Measurements from ENCODE around the gene TSPAN8.

Gene TSPAN8

DNA sequence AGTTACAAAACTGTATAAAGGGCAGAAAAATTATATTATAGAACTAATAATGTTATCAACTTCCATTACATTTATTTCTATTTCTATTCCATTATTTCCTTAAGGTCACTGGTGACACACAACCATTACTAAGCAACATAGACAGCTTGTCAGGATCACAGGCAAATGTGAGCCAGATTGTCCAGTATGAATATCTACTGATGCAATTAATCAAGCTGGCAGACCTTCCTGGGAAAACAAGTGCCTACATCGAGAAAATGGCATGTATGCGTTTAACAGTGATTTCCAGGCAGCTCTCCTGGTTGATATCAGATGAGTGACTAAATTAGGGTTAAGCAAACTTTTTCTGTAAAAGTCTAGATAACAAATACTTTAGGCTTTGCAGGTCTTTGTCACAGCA, 36.9 kb upstream of the TSPAN8 start:
- H3K4me2 ChIP-seq (ENCODE audit: low read length) = no peak overlapping the region
- H3K4me3 ChIP-seq (ENCODE audit: low read length) = no peak overlapping the region

DNA sequence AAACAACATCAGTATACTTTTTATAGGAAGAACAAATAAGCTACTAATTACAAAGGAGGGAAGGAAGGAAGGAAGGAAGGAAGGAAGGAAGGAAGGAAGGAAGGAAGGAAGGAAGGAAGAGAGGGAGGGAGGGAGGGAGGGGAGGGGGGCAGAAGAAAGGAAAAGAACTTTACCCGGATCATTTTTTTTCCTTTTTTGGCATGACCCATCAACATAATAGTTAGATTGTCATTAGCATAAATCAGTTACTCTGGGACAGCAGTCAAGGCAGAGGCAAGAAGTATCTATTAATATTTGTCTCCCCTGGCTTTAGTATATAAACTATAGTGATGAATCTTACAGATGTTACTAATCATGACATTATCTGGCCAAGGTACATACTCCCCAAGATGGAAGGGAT, 35.2 kb upstream of the TSPAN8 start:
- Histone ChIP-seq H3K79me1 (ENCODE audit: low read length) (no peaks in the 10 kb centered on the region), H3K27ac (ENCODE audit: low read depth, low read length) (no peak overlapping the region), H3K4me3 (ENCODE audit: low read length) (no peak overlapping the region), H3K27me3 (ENCODE audit: insufficient read depth, low read length, poor library complexity) (no peaks in the 10 kb centered on the region), H3K4me2 (ENCODE audit: low read length) (no peak overlapping the region), H3K23ac (ENCODE audit: low read length) (no peak overlapping the region), H2BK15ac (replicated peaks; ENCODE audit: low read depth) (no peak overlapping the region), H4K8ac (ENCODE audit: low read depth, low read length) (no peak overlapping the region), H3K9ac (ENCODE audit: low read length) (no peak overlapping the region), H3K18ac (ENCODE audit: low read length) (no peak overlapping the region), H3K36me3 (ENCODE audit: control insufficient read depth, insufficient read depth, low read length) (no peaks in the 10 kb centered on the region), H4K5ac (ENCODE audit: low read length) (no peak overlapping the region), H2BK5ac (ENCODE audit: low read length) (no peak overlapping the region), H3K4me1 (ENCODE audit: control insufficient read depth, low read depth, low read length) (peaks cover 1% of the 10 kb centered on the region), H3K79me2 (ENCODE audit: control insufficient read depth, insufficient read depth, low read length) (no peaks in the 10 kb centered on the region), H2AK5ac (ENCODE audit: low read length) (no peak overlapping the region), H3K56ac (ENCODE audit: low read length) (no peak overlapping the region), H2BK120ac (ENCODE audit: low read depth, low read length) (no peak overlapping the region), H3K4ac (ENCODE audit: low read depth, low read length) (no peak overlapping the region)
- no peak for DNase-seq
- WGBS (ENCODE audit: extremely low coverage, insufficient coverage, low lambda C conversion rate) = no CpG with 5 or more reads among the region's 1 CpG

More for the DNA sequence above, 36.9 kb upstream of the TSPAN8 start:
- no peak overlapping the region for H3K4ac ChIP-seq (ENCODE audit: low read depth, low read length)
- H3K18ac ChIP-seq (ENCODE audit: low read length) = no peak overlapping the region
- no peak overlapping the region for H3K56ac ChIP-seq (ENCODE audit: low read length)
- no peak overlapping the region for H3K27ac ChIP-seq (ENCODE audit: low read depth, low read length)
- no peaks in the 10 kb centered on the region for H3K79me1 ChIP-seq (ENCODE audit: low read length)
- no peak overlapping the region for H4K8ac ChIP-seq (ENCODE audit: low read depth, low read length)
- DNase-seq = no peak
- no peak overlapping the region for H3K23ac ChIP-seq (ENCODE audit: low read length)
- H2BK5ac ChIP-seq (ENCODE audit: low read length) = no peak overlapping the region
- H3K4me1 ChIP-seq (ENCODE audit: control insufficient read depth, low read depth, low read length) = peaks cover 1% of the 10 kb centered on the region
- no peaks in the 10 kb centered on the region for H3K27me3 ChIP-seq (ENCODE audit: insufficient read depth, low read length, poor library complexity)
- H2AK5ac ChIP-seq (ENCODE audit: low read length) = no peak overlapping the region
- no peak overlapping the region for H4K5ac ChIP-seq (ENCODE audit: low read length)
- no peaks in the 10 kb centered on the region for H3K79me2 ChIP-seq (ENCODE audit: control insufficient read depth, insufficient read depth, low read length)
- no peak overlapping the region for H3K9ac ChIP-seq (ENCODE audit: low read length)
- H3K36me3 ChIP-seq (ENCODE audit: control insufficient read depth, insufficient read depth, low read length) = no peaks in the 10 kb centered on the region
- H2BK120ac ChIP-seq (ENCODE audit: low read depth, low read length) = no peak overlapping the region
- no CpG with 5 or more reads among the region's 2 CpGs for WGBS (ENCODE audit: extremely low coverage, insufficient coverage, low lambda C conversion rate)
- H2BK15ac ChIP-seq (replicated peaks; ENCODE audit: low read depth) = no peak overlapping the region

DNA sequence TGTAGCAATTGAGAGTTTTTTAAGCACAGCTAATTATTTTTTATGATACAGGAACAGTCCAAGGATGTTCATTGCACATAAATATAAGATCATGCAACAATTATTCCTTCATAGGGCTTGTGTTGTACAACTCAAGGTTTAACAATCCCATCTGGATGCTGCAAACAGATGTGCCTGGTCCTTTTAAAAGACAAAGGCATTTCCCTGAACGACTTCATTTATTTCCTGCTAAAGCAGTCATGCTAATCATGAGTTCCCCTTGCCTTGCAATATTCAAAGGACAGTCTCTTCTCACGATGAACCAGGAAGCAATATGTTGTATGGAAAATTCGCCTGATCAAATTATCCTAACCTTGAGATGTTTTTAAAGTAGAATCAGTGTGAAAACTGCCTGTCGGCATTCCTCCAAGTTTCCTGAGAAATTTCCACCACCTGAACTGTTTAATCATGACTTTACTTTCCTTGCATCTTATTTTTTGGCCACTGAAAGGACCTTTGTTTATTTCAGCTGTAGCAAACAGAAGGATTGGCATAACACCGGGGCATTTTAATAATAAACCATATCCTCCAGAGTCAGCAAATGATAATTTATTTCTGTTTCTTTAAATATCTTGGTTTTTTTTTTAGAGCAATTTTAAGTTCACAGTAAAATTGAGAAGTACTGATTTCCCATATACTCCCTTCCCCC, 33.9 kb upstream of the TSPAN8 start:
- no peak overlapping the region for H3K18ac ChIP-seq (ENCODE audit: low read length)
- H3K4ac ChIP-seq (ENCODE audit: low read depth, low read length) = no peak overlapping the region
- no peak overlapping the region for H3K4me2 ChIP-seq (ENCODE audit: low read length)
- H2BK15ac ChIP-seq (replicated peaks; ENCODE audit: low read depth) = no peak overlapping the region
- H3K9ac ChIP-seq (ENCODE audit: low read length) = no peak overlapping the region
- peaks cover 1% of the 10 kb centered on the region for H3K4me1 ChIP-seq (ENCODE audit: control insufficient read depth, low read depth, low read length)
- no peak overlapping the region for H3K4me3 ChIP-seq (ENCODE audit: low read length)
- H3K36me3 ChIP-seq (ENCODE audit: control insufficient read depth, insufficient read depth, low read length) = no peaks in the 10 kb centered on the region
- H3K79me2 ChIP-seq (ENCODE audit: control insufficient read depth, insufficient read depth, low read length) = no peaks in the 10 kb centered on the region
- no peak overlapping the region for H3K56ac ChIP-seq (ENCODE audit: low read length)
- no peak overlapping the region for H4K5ac ChIP-seq (ENCODE audit: low read length)
- no peak overlapping the region for H3K23ac ChIP-seq (ENCODE audit: low read length)
- H3K79me1 ChIP-seq (ENCODE audit: low read length) = no peaks in the 10 kb centered on the region
- H2BK120ac ChIP-seq (ENCODE audit: low read depth, low read length) = no peak overlapping the region
- H2BK5ac ChIP-seq (ENCODE audit: low read length) = no peak overlapping the region
- H2AK5ac ChIP-seq (ENCODE audit: low read length) = no peak overlapping the region
- no peak overlapping the region for H4K8ac ChIP-seq (ENCODE audit: low read depth, low read length)
- WGBS (ENCODE audit: extremely low coverage, insufficient coverage, low lambda C conversion rate) = no CpG with 5 or more reads among the region's 5 CpGs
- H3K27me3 ChIP-seq (ENCODE audit: insufficient read depth, low read length, poor library complexity) = no peaks in the 10 kb centered on the region
- H3K27ac ChIP-seq (ENCODE audit: low read depth, low read length) = no peak overlapping the region
- no peak for DNase-seq

DNA sequence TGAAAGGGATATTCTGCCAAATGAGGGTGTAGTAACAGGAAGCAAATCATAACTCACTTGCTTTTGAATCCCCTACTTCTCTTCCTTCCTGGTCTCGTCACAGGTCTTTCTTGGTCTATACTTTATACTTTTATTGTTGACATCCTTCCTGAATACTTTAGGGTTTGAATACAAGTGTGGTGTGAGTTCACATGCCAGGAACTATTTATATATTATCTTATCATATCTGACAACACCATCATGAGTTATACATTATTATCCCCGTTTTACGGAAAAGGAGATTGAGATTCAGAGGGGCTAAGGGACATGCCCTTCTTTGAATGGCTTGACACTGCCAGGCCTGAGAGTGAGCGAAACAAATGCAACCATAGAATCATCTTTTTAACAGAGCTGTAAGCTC, 33.0 kb upstream of the TSPAN8 start:
- no CpG with 5 or more reads among the region's 4 CpGs for WGBS (ENCODE audit: extremely low coverage, insufficient coverage, low lambda C conversion rate)
- Histone ChIP-seq H3K4ac (ENCODE audit: low read depth, low read length) (no peak overlapping the region), H3K18ac (ENCODE audit: low read length) (no peak overlapping the region), H2AK5ac (ENCODE audit: low read length) (no peak overlapping the region), H2BK5ac (ENCODE audit: low read length) (no peak overlapping the region), H3K9ac (ENCODE audit: low read length) (no peak overlapping the region), H2BK120ac (ENCODE audit: low read depth, low read length) (no peak overlapping the region), H3K27me3 (ENCODE audit: insufficient read depth, low read length, poor library complexity) (no peaks in the 10 kb centered on the region), H3K79me1 (ENCODE audit: low read length) (no peaks in the 10 kb centered on the region), H3K27ac (ENCODE audit: low read depth, low read length) (no peak overlapping the region), H3K4me3 (ENCODE audit: low read length) (no peak overlapping the region), H2BK15ac (replicated peaks; ENCODE audit: low read depth) (no peak overlapping the region), H3K23ac (ENCODE audit: low read length) (no peak overlapping the region), H4K8ac (ENCODE audit: low read depth, low read length) (no peak overlapping the region), H4K5ac (ENCODE audit: low read length) (no peak overlapping the region), H3K4me1 (ENCODE audit: control insufficient read depth, low read depth, low read length) (peaks cover 1% of the 10 kb centered on the region), H3K79me2 (ENCODE audit: control insufficient read depth, insufficient read depth, low read length) (no peaks in the 10 kb centered on the region), H3K4me2 (ENCODE audit: low read length) (no peak overlapping the region), H3K36me3 (ENCODE audit: control insufficient read depth, insufficient read depth, low read length) (no peaks in the 10 kb centered on the region), H3K56ac (ENCODE audit: low read length) (no peak overlapping the region)
- no peak for DNase-seq

DNA sequence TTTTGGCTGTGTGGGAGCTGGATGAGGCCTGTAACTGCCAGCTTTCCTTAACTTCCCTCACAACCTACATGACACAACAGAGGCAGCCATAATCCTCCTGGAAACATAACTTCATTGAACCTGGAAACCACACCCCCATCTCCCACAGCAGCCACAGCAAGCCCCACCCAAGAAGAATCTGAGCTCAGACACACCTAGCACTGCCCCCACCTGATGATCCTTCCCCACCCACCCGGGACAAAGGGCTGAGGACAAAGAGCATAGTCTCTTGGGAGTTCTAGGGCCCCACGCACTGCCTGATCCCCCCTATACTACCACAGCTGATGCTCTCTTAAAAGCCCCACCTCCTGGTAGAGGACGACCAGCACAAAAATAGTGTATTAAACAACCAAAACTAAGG, 29.6 kb upstream of the TSPAN8 start:
- Histone ChIP-seq H3K27me3 (ENCODE audit: insufficient read depth, low read length, poor library complexity) (no peaks in the 10 kb centered on the region), H3K4ac (ENCODE audit: low read depth, low read length) (no peak overlapping the region), H2BK5ac (ENCODE audit: low read length) (no peak overlapping the region), H2AK5ac (ENCODE audit: low read length) (no peak overlapping the region), H3K9ac (ENCODE audit: low read length) (no peak overlapping the region), H3K79me1 (ENCODE audit: low read length) (no peaks in the 10 kb centered on the region), H3K79me2 (ENCODE audit: control insufficient read depth, insufficient read depth, low read length) (no peaks in the 10 kb centered on the region), H3K4me2 (ENCODE audit: low read length) (no peak overlapping the region), H3K56ac (ENCODE audit: low read length) (no peak overlapping the region), H3K4me1 (ENCODE audit: control insufficient read depth, low read depth, low read length) (no peaks in the 10 kb centered on the region), H2BK15ac (replicated peaks; ENCODE audit: low read depth) (no peak overlapping the region), H3K4me3 (ENCODE audit: low read length) (no peak overlapping the region), H3K18ac (ENCODE audit: low read length) (no peak overlapping the region), H4K8ac (ENCODE audit: low read depth, low read length) (no peak overlapping the region), H3K23ac (ENCODE audit: low read length) (no peak overlapping the region), H2BK120ac (ENCODE audit: low read depth, low read length) (no peak overlapping the region), H3K27ac (ENCODE audit: low read depth, low read length) (no peak overlapping the region), H3K36me3 (ENCODE audit: control insufficient read depth, insufficient read depth, low read length) (no peaks in the 10 kb centered on the region), H4K5ac (ENCODE audit: low read length) (no peak overlapping the region)
- DNase-seq = no peak
- WGBS (ENCODE audit: extremely low coverage, insufficient coverage, low lambda C conversion rate) = no CpG with 5 or more reads among the region's 3 CpGs
